Kidney tubule cell (primary cell): ENCODE data around the gene RAX.
"Not testable (repeated sequence)": the region's sequence is repeated elsewhere in the genome, so short reads cannot be mapped to it uniquely, and the experiment has no call there.

Experiments used
- DNase-seq: peaks from one replicate; pipeline ENCODE4 v3.0.0-alpha.2; 2018; ENCODE audit warnings: low spot score

Gene RAX

DNA sequence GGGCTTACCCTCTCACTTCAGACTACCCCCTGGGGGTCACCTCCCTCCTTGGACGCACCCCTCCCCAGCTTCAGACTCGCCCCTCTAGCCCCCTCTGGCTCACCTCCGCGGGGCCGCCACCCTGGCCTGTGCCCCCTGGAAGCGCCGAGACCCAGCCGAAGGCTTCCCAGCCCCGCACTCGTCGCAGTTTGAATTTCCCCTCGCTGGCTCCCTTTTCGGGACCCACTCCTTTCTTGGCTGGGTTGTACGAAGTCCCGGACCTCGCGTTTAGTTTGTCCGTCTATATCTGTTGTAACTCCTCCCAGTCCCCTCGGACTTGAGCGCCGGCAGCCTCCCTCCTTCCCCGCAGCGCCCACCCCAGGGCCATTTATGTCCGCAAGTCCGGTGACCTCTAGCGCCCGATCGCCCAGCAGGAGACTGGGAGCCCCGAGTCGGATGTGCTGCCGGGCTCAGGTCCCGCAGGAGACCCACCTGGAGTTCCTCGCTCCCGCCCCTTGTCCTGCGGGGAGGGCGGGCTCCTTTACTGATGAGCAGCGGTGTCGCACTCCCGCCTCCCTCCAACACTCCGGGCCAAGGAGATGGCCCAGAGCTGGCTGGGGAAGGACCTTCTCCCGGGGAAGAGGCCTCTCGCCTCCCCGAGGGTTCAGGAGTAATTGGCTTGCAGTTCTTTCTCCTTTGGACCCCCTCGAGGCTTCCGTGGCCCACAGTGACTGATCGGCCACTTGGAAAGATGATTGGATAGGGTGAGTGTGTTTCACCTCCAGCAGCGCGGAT, 692 bp upstream of the RAX start:
- no peak for DNase-seq

- no peak for DNase-seq
These were observed 899 bp downstream of the RAX start for GRCh38 chr18:59272221-59272888.

GRCh38 chr18:59271606-59272220, 1.5 kb downstream of the RAX start:
- no peak for DNase-seq

- no peak for DNase-seq
These were observed 2.5 kb downstream of the RAX start for GRCh38 chr18:59270689-59271257.

GRCh38 chr18:59269563-59270119, 3.6 kb downstream of the RAX start:
- DNase-seq = no peak

GRCh38 chr18:59268721-59269562, 4.3 kb downstream of the RAX start:
- DNase-seq = peak; percentile 42

- no peak for DNase-seq
These were observed 5.0 kb downstream of the RAX start for GRCh38 chr18:59268127-59268720.

- no peak for DNase-seq
These were observed 5.6 kb downstream of the RAX start for GRCh38 chr18:59267503-59268126.

- DNase-seq = no peak
These were observed 6.3 kb downstream of the RAX start for GRCh38 chr18:59266886-59267502.

GRCh38 chr18:59266459-59266858, 6.8 kb downstream of the RAX start:
- no peak for DNase-seq

- DNase-seq = no peak
These were observed 7.3 kb downstream of the RAX start for GRCh38 chr18:59265974-59266369.

DNA sequence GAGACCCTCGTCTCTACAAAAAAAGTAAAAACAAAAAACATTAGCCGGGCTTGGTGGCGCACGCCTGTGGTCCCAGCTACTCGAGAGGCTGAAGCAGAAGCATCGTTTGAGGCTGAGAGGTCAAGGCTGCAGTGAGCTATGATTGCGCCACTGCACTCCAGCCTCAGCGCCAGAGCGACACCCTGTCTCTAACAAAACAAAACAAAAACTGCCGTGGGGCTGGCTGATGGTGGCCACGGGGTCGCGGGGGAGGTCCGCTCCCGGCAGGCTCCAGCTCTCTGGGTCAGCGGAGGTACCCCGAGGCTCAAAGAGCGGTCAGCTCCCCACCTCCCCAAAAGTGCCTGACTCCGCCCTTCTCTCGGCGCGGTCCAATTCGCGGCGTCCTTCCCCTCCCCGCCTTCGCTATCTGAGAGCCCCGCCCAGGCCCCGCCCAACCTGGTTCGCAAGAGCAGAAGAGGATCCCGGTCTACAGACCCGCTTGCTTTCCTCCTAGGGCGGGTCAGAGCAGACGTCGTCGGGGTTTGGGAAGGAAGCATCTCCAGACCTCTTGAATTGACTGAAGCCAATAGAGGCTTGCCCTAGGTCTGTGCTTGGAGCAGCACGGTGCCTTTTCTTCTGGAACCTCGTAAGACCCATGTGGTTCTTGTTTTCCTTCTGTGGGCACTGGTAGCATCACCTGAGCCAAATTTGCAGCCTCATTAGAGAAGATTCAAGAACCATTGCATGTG, 7.8 kb downstream of the RAX start:
- no peak for DNase-seq

DNA sequence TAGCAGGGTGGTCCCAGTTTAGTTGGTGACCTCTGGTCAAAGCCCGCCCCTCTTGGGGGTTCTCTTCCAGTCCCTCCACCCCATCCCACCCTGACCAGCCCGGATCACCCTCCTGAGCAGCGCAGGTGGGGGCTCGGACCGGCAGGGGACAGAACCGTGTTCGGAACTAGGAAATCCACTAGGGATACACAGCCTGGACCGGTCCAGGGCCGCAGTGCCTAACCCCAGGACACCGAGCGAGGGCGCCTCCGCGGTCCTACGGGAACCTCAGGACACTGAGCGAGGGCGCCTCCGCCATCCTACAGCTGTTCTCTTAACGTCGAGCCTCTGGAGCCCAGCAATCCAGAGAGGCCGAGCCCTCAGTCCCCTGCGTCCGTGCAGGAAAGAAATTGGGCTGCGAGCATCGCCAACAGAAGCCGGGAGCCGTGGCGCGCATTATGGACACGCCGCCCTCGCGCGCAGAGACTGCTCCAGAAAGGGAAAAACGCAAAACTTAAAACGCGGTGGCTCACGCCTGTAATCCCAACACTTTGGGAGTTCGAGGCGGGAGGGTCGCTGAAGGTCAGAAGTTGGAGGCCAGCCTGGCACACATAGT, 8.5 kb downstream of the RAX start:
- no peak for DNase-seq

GRCh38 chr18:59264121-59264571, 9.1 kb downstream of the RAX start:
- no peak for DNase-seq

GRCh38 chr18:59263661-59264060, 9.6 kb downstream of the RAX start:
- no peak for DNase-seq

DNA sequence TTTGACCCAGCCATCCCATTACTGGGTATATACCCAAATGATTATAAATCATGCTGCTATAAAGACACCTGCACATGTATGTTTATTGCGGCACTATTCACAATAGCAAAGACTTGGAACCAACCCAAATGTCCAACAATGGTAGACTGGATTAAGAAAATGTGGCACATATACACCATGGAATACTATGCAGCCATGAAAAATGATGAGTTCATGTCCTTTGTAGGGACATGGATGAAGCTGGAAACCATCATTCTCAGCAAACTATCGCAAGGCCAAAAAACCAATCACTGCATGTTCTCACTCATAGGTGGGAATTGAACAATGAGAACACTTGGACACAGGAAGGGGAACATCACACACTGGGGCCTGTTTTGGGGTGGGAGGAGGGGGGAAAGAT, 11.0 kb downstream of the RAX start:
- DNase-seq = not testable (repeated sequence)

GRCh38 chr18:59261842-59262241, 11.4 kb downstream of the RAX start:
- not testable (repeated sequence) for DNase-seq

DNA sequence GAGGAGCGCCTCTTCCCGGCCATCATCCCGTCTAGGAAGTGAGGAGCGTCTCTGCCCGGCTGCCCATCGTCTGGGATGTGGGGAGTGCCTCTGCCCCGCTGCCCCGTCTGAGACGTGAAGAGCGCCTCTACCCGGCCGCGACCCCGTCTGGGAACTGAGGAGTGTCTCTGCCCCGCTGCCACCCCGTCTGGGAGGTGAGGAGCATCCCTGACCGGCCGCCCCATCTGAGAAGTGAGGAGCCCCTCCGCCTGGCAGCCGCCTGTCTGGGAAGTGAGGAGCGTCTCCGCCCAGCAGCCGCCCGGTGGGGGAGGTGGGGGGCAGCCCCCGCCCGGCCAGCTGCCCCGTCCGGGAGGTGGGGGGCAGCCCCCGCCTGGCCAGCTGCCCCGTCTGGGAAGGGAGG, 17.8 kb downstream of the RAX start:
- DNase-seq = not testable (repeated sequence)

- peak; percentile 70 for DNase-seq
These were observed 24.0 kb downstream of the RAX start for GRCh38 chr18:59249199-59249774.
